CD14-positive monocyte (primary cell): ENCODE measurements around the gene GRID1. TPM values are rescaled to one million over a fixed set of nuclear protein-coding genes. Genes with fewer than 3 reads are reported as not detected.

Source experiments
- DNase-seq, 3 donors: peaks; one replicate each; pipeline ENCODE4 v3.0.0-alpha.2; 2011 to 2022
- H2AFZ ChIP-seq: 2 replicates; pipeline ENCODE4 v1.6.0; 2012; ENCODE audit warnings: mild to moderate bottlenecking, low read depth, low read length, inconsistent platforms; ENCODE audit not compliant: insufficient read depth, poor library complexity, severe bottlenecking
- H3K27ac ChIP-seq, 2 donors: 1 replicate in 1 of 2; 2 replicates in 1 of 2; pipeline ENCODE4 v1.5.1; 2012 to 2013; ENCODE audit warnings: low read length in 2 of 2, control low read depth in 1 of 2, inconsistent platforms in 1 of 2, low read depth in 1 of 2, mild to moderate bottlenecking in 1 of 2
- H3K27me3 ChIP-seq, 2 donors: one replicate each; pipeline versions ENCODE4 v1.6.0 to v1.6.1; 2011 to 2013; ENCODE audit warnings: low read length in 2 of 2; ENCODE audit not compliant: control insufficient read depth in 2 of 2, insufficient read depth in 2 of 2
- H3K36me3 ChIP-seq, 2 donors: replicated peaks in 1 of 2; 1 replicate in 1 of 2; 2 replicates in 1 of 2; pipeline versions ENCODE4 v1.5.1 to v1.6.1; 2012 to 2013; ENCODE audit warnings: low read length in 2 of 2, control low read depth in 1 of 2, inconsistent platforms in 1 of 2, mild to moderate bottlenecking in 1 of 2; ENCODE audit not compliant: insufficient read depth in 2 of 2, control insufficient read depth in 1 of 2
- H3K4me1 ChIP-seq, 2 donors: 1 replicate in 1 of 2; 2 replicates in 1 of 2; pipeline versions ENCODE4 v1.5.1 to v1.6.1; 2012 to 2013; ENCODE audit warnings: low read length in 2 of 2, control low read depth in 1 of 2, inconsistent platforms in 1 of 2, mild to moderate bottlenecking in 1 of 2, moderate library complexity in 1 of 2; ENCODE audit not compliant: insufficient read depth in 2 of 2, control insufficient read depth in 1 of 2
- H3K4me2 ChIP-seq: replicated peaks from 2 replicates; pipeline ENCODE3; 2012; ENCODE audit warnings: low read length, moderate library complexity, mild to moderate bottlenecking; ENCODE audit not compliant: poor library complexity, severe bottlenecking; ENCODE audit errors: extremely low read depth
- H3K4me3 ChIP-seq, 3 experiments: fragments of 200-600 bp in 1 of 3; sonication (generic) in 1 of 3; replicated peaks in 1 of 3; 1 replicate in 2 of 3; 2 replicates in 1 of 3; pipeline ENCODE4 v1.5.1; 2011 to 2013; ENCODE audit warnings: low read length in 3 of 3, mild to moderate bottlenecking in 3 of 3, control low read depth in 2 of 3, low read depth in 2 of 3, inconsistent platforms in 1 of 3, moderate library complexity in 1 of 3
- H3K79me2 ChIP-seq: 2 replicates; pipeline ENCODE4 v1.6.0; 2012; ENCODE audit warnings: mild to moderate bottlenecking, control low read depth, inconsistent platforms, low read length, moderate library complexity; ENCODE audit not compliant: insufficient read depth
- H3K9ac ChIP-seq: 2 replicates; pipeline ENCODE4 v1.6.0; 2017; ENCODE audit warnings: low read length, mild to moderate bottlenecking; ENCODE audit not compliant: insufficient read depth, poor library complexity, severe bottlenecking
- H3K9me3 ChIP-seq, 2 donors: replicated peaks in 1 of 2; 1 replicate in 1 of 2; 2 replicates in 1 of 2; pipeline versions ENCODE4 v1.5.1 to v1.6.1; 2012 to 2013; ENCODE audit warnings: low read length in 2 of 2, control low read depth in 1 of 2; ENCODE audit not compliant: control insufficient read depth in 1 of 2, insufficient read depth in 1 of 2
- H4K20me1 ChIP-seq: 2 replicates; pipeline ENCODE4 v1.6.0; 2012; ENCODE audit warnings: mild to moderate bottlenecking, low read length, control low read depth, moderate library complexity; ENCODE audit not compliant: insufficient read depth
- H3K27ac Mint-ChIP-seq, 7 donors: one replicate each; pipeline ENCODE4 v1.8.0; 2020; ENCODE audit warnings: mild to moderate bottlenecking in 7 of 7, mixed read lengths in 7 of 7, moderate library complexity in 6 of 7, inconsistent platforms in 2 of 7
- H3K27me3 Mint-ChIP-seq, 3 donors: one replicate each; pipeline ENCODE4 v1.8.0; 2021 to 2022; ENCODE audit warnings: low read depth in 3 of 3, mild to moderate bottlenecking in 3 of 3, mixed read lengths in 3 of 3, moderate library complexity in 3 of 3, inconsistent platforms in 1 of 3
- H3K36me3 Mint-ChIP-seq, 2 donors: one replicate each; pipeline ENCODE4 v1.8.0; 2020; ENCODE audit warnings: mixed read lengths in 2 of 2, inconsistent platforms in 1 of 2, mild to moderate bottlenecking in 1 of 2
- H3K4me1 Mint-ChIP-seq: one replicate; pipeline ENCODE4 v1.8.0; 2020; ENCODE audit warnings: mild to moderate bottlenecking, mixed read lengths
- H3K4me3 Mint-ChIP-seq, 2 donors: one replicate each; pipeline ENCODE4 v1.8.0; 2020; ENCODE audit warnings: mild to moderate bottlenecking in 2 of 2, mixed read lengths in 2 of 2, moderate library complexity in 1 of 2
- H3K9me3 Mint-ChIP-seq, 7 donors: one replicate each; pipeline ENCODE4 v1.8.0; 2020 to 2022; ENCODE audit warnings: mixed read lengths in 7 of 7, mild to moderate bottlenecking in 6 of 7, moderate library complexity in 6 of 7, inconsistent platforms in 2 of 7
- whole genome bisulfite sequencing: methylation state at CpG from one replicate; pipeline ENCODE4 v1.1.5; 2013; ENCODE audit warnings: missing lambda C conversion rate; ENCODE audit not compliant: insufficient coverage; 5-methylcytosine and 5-hydroxymethylcytosine counted together
- intact Hi-C, 2 donors: fragments of 100-400 bp; cut with micrococcal nuclease; formaldehyde crosslinking; loops; one replicate each; pipeline versions ENCODE4 v1.15.0 to v1.15.1; 2023
- polyA plus RNA-seq, 3 donors: library from polyadenylated mRNA; depleted of rRNA in 1 of 3; unstranded in 2 of 3; stranded (reverse) in 1 of 3; fragments of 300-500 nt in 2 of 3; fragments of >200 nt in 1 of 3; fragmentation: Illumina TruSeq in 2 of 3; gene quantifications; 1 replicate in 2 of 3; 2 replicates in 1 of 3; pipeline ENCODE4 v1.2.3, GENCODE V29; 2012 to 2021
- TF ChIP-seq, protein P1 (sequence below): fragments of 200-600 bp; IDR thresholded peaks from one replicate; pipeline ENCODE4 v1.8.0; 2022; ENCODE audit warnings: antibody characterized with exemption, mild to moderate bottlenecking

Gene GRID1
- polyA plus RNA-seq, 3 donors, result not detected

DNA sequence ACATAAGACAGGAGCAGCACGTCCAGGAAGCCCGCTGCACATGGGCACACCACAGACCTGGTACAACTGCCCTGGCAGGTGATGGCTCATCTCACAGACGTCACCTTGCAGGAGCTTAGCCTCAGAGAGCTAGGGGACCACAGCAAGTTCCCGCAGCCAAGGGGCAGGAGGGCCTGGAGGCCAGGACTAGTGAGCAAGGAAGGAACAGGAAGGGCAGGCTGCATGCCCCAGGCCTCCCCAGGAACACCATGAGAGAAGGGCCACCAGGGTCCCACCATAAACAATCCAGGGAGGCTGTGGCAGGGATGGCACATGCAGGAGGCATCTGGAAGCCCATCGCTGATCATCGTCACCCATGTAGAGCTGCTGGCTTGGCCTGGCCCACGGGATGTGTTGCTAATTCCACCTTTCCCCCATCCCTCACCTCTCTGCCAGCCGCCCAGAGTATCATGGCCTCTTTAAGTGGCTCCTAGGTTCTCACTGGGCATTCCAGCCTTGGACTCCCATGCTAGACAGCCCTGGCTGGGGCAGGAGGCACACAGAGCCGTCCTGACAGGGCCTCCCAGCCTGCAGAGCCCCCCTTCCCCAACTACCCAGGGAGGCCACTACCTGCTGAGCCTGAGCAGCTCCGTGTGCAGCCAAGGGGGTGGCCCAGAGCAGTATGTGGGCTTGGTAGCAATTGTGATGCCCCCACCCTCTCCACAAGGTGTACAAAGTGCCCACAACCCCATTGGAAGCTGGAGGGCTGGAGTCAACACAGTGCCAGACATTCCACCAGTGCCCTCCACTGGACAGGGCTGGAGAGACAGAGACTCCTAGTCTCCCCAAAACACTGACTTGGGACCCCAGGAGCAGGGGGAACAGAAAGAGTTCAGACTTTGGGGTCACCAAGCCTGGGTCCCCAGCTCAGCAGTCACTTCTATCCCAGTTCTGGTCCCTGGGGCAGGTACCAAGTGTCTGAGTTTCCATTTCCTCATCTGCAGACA, 35.5 kb downstream of the GRID1 start:
- Histone ChIP-seq H3K4me2 (no peak overlapping the region), H4K20me1 (no peaks in the 10 kb centered on the region), H3K27ac (no peak overlapping the region), H3K79me2 (no peaks in the 10 kb centered on the region), H3K4me1 (no peaks in the 10 kb centered on the region), H3K9ac (no peak overlapping the region), H2AFZ (no peak overlapping the region), H3K9me3 (no peaks in the 10 kb centered on the region), H3K27me3 (no peaks in the 10 kb centered on the region), H3K4me3 (no peak overlapping the region), H3K36me3 (no peaks in the 10 kb centered on the region)
- intact Hi-C loops, result no loop called here
- H3K36me3 Mint-ChIP-seq, result no peaks in the 10 kb centered on the region
- TF ChIP-seq, protein P1, sequence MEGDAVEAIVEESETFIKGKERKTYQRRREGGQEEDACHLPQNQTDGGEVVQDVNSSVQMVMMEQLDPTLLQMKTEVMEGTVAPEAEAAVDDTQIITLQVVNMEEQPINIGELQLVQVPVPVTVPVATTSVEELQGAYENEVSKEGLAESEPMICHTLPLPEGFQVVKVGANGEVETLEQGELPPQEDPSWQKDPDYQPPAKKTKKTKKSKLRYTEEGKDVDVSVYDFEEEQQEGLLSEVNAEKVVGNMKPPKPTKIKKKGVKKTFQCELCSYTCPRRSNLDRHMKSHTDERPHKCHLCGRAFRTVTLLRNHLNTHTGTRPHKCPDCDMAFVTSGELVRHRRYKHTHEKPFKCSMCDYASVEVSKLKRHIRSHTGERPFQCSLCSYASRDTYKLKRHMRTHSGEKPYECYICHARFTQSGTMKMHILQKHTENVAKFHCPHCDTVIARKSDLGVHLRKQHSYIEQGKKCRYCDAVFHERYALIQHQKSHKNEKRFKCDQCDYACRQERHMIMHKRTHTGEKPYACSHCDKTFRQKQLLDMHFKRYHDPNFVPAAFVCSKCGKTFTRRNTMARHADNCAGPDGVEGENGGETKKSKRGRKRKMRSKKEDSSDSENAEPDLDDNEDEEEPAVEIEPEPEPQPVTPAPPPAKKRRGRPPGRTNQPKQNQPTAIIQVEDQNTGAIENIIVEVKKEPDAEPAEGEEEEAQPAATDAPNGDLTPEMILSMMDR, result no peak
- peaks cover 5 to 15% (median 11%) of the 10 kb centered on the region in 3 donors for H3K27me3 Mint-ChIP-seq
- no peak for DNase-seq
- no peaks in the 10 kb centered on the region for H3K4me1 Mint-ChIP-seq
- WGBS, result 97% methylated on average over 7 of the region's 10 CpGs
- no peak overlapping the region for H3K27ac Mint-ChIP-seq
- H3K9me3 Mint-ChIP-seq, result no peaks in the 10 kb centered on the region
- H3K4me3 Mint-ChIP-seq, result no peak overlapping the region

DNA sequence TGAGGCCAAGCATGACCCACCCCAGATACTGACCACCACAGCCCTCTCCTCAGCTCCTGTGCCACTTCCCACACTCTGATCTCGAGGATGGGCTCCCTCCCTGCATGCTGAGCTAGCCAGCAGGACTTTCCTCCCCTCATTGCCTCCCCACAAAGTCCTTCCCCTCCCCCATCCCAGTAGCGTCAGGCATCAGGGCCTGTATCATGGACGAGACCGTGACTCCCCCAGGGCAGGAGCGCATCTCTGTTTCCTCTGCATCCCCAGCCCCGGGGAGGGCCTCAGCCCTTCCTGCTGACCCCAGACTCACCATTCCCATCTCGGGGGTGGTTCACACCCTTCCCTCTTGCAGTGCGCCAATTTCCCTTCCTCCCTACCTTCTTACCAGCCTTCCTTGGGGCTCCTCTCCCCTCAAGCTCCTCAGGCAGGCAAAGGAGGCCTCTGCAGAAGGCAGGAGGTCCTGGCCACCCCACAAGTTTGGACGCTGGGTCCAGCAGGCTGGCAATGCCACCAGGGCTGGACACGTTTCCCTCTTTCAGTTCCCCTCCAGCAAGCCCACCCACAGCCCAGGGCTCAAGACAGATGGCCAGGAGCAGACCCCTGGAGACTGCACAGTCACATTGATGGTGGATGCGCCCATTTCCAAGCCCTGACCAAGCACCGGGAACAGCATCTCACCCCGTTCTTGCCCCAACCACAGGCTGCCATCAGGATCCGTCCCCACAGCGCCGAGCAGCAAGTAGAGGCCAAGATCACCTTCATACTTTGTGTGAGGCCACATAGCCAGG, 36.5 kb downstream of the GRID1 start:
- Mint-ChIP-seq H3K36me3 (no peaks in the 10 kb centered on the region), H3K4me1 (no peaks in the 10 kb centered on the region), H3K4me3 (no peak overlapping the region), H3K27ac (peak overlapping the region in 1 of 7 donors; percentile 42), H3K27me3 (peaks cover 5 to 19% (median 15%) of the 10 kb centered on the region in 3 donors), H3K9me3 (no peaks in the 10 kb centered on the region)
- no peaks in the 10 kb centered on the region for H3K9me3 ChIP-seq
- no peaks in the 10 kb centered on the region for H3K27me3 ChIP-seq
- no peaks in the 10 kb centered on the region for H3K4me1 ChIP-seq
- no peak overlapping the region for H3K4me3 ChIP-seq
- TF ChIP-seq, protein P1, result no peak
- no peak overlapping the region for H2AFZ ChIP-seq
- intact Hi-C loops, result no loop called here
- no peak overlapping the region for H3K4me2 ChIP-seq
- no peak overlapping the region for H3K9ac ChIP-seq
- no peak for DNase-seq
- H3K27ac ChIP-seq, result no peak overlapping the region
- 91% methylated on average over 16 of the region's 16 CpGs for WGBS
- no peaks in the 10 kb centered on the region for H3K79me2 ChIP-seq
- no peaks in the 10 kb centered on the region for H3K36me3 ChIP-seq
- H4K20me1 ChIP-seq, result no peaks in the 10 kb centered on the region
